OCI-LY1 (cell line): ENCODE data around the gene ZNF354C.

Source experiments
- EZH2 ChIP-seq: fragments of 200-600 bp; sonication (generic), shearing (Covaris generic); IDR thresholded peaks from 2 replicates; pipeline ENCODE4 v1.8.0; 2017; ENCODE audit warnings: borderline replicate concordance, mixed run types, mild to moderate bottlenecking, antibody characterized with exemption, low read length, moderate library complexity, mixed read lengths
- TF ChIP-seq, protein P1 (sequence below): fragments of 200-600 bp; sonication (generic), shearing (Covaris generic); IDR thresholded peaks from 2 replicates; pipeline ENCODE4 v1.5.1; 2017; ENCODE audit warnings: mild to moderate bottlenecking, antibody characterized with exemption, low read length, moderate library complexity, mixed read lengths

DNA sequence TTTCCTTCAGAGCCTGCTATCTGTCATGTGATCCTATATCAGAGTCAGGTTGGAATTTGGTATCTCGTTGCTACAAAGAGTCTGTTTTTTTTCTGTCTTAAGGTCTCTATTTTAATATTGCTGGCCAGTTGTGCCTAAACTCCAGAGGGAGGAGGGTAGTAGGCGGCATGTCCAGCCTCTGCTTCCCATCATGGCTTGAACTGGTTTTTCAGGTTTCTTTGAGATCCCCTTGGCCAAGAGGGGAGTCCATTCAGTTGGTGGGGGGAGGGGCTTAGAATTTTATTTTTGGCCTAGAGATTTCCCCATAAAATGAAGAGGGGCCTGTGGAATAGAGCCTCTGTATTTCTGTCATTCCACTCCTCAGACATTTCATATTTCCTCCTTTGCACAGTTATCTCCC lies 15.4 kb upstream of the ZNF354C start:
- no peak for TF ChIP-seq EZH2
- TF ChIP-seq, protein P1, sequence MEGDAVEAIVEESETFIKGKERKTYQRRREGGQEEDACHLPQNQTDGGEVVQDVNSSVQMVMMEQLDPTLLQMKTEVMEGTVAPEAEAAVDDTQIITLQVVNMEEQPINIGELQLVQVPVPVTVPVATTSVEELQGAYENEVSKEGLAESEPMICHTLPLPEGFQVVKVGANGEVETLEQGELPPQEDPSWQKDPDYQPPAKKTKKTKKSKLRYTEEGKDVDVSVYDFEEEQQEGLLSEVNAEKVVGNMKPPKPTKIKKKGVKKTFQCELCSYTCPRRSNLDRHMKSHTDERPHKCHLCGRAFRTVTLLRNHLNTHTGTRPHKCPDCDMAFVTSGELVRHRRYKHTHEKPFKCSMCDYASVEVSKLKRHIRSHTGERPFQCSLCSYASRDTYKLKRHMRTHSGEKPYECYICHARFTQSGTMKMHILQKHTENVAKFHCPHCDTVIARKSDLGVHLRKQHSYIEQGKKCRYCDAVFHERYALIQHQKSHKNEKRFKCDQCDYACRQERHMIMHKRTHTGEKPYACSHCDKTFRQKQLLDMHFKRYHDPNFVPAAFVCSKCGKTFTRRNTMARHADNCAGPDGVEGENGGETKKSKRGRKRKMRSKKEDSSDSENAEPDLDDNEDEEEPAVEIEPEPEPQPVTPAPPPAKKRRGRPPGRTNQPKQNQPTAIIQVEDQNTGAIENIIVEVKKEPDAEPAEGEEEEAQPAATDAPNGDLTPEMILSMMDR = no peak
